SK-N-MC (cell line): ENCODE measurements around the gene CAPN1.

Experiments used
- EZH2 ChIP-seq: fragments of 200-600 bp; sonication (generic); IDR thresholded peaks from one replicate; pipeline ENCODE4 v1.6.1; 2017; ENCODE audit warnings: antibody characterized with exemption
- FOXP2 ChIP-seq: optimal IDR thresholded peaks from 2 replicates; pipeline ENCODE3; 2011; ENCODE audit warnings: mild to moderate bottlenecking, moderate library complexity; ENCODE audit not compliant: insufficient read depth; ENCODE audit errors: extremely low read length, control extremely low read depth
- POLR2AphosphoS5 ChIP-seq: IDR thresholded peaks from 2 replicates; pipeline ENCODE4 v1.6.1; 2012; ENCODE audit warnings: mild to moderate bottlenecking, low read depth, low read length, borderline replicate concordance

- TF ChIP-seq EZH2: no peak
- no peak for TF ChIP-seq POLR2AphosphoS5
- no peak for TF ChIP-seq FOXP2
Measured at GRCh38 chr11:65204646-65205601, 23.2 kb downstream of the CAPN1 start.
